ENCODE data around the gene CD226.

The CD226 gene

GRCh38 chr18:69804776-69805501 is 142.7 kb downstream of the CD226 start:
- no peak for DNase-seq
